ENCODE measurements around the gene KLF6. TPM values are rescaled to one million over a fixed set of nuclear protein-coding genes. Genes with fewer than 3 reads are reported as not detected.
A peak's percentile ranks its signal among the peaks of the same experiment; 100 is the strongest.

The KLF6 gene
- total RNA-seq, 3 donors from 2014 or later (not counting 1 experiment from before 2014, with no cell fraction given), result 1,044 to 1,768 (median 1,056) TPM

GRCh38 chr10:3760083-3760482 is 24.9 kb downstream of the KLF6 start:
- peaks cover 33 to 53% of the 10 kb centered on the region in 2 donors for H3K4me1 Mint-ChIP-seq
- intact Hi-C loops (cut with micrococcal nuclease), result no loop called here
- Histone ChIP-seq H3K36me3 (ENCODE audit: control insufficient read depth, insufficient read depth, low read length) (no peaks in the 10 kb centered on the region), H3K4me3 (ENCODE audit: low read length) (no peak overlapping the region), H3K27ac (ENCODE audit: low read length) (no peak overlapping the region), H3K4me1 (ENCODE audit: control insufficient read depth, insufficient read depth, low read length) (peaks cover 55% of the 10 kb centered on the region), H3K27me3 (ENCODE audit: control insufficient read depth, insufficient read depth, low read length) (no peaks in the 10 kb centered on the region), H3K9me3 (ENCODE audit: control insufficient read depth, insufficient read depth, low read length) (no peaks in the 10 kb centered on the region)
- ATAC-seq, result no peak
- no peak overlapping the region for H3K4me3 Mint-ChIP-seq
- TF ChIP-seq CTCF (IDR thresholded peaks at IDR 0.05), result no peak
- H3K27ac Mint-ChIP-seq, result peak overlapping the region in 1 of 2 donors; percentile 91
- no peak for DNase-seq
- no peaks in the 10 kb centered on the region for H3K9me3 Mint-ChIP-seq
- no peaks in the 10 kb centered on the region for H3K36me3 Mint-ChIP-seq
- 96% methylated on average over 14 of the region's 14 CpGs for WGBS (ENCODE audit: insufficient coverage)
- no peaks in the 10 kb centered on the region for H3K27me3 Mint-ChIP-seq (ENCODE audit: low read depth in 2 of 2)

- TF ChIP-seq CTCF (IDR thresholded peaks at IDR 0.05), result no peak
- peaks cover 48% of the 10 kb centered on the region for H3K4me1 ChIP-seq (ENCODE audit: control insufficient read depth, insufficient read depth, low read length)
- Mint-ChIP-seq H3K4me1 (peaks cover 26 to 46% of the 10 kb centered on the region in 2 donors), H3K36me3 (no peaks in the 10 kb centered on the region), H3K27ac (peak overlapping the region; percentile 91 to 95), H3K9me3 (no peaks in the 10 kb centered on the region), H3K4me3 (no peak overlapping the region), H3K27me3 (ENCODE audit: low read depth in 2 of 2) (no peaks in the 10 kb centered on the region)
- no peak overlapping the region for H3K4me3 ChIP-seq (ENCODE audit: low read length)
- H3K27ac ChIP-seq (ENCODE audit: low read length), result no peak overlapping the region
- intact Hi-C loops (cut with micrococcal nuclease), result loop anchor here (2.0 to 5.0 kb wide), 2 partner anchors 17 to 532 kb away; no protein-coding TSS in a partner anchor
- DNase-seq, result no peak
- H3K9me3 ChIP-seq (ENCODE audit: control insufficient read depth, insufficient read depth, low read length), result no peaks in the 10 kb centered on the region
- 90% methylated on average over 2 of the region's 2 CpGs for WGBS (ENCODE audit: insufficient coverage)
- no peaks in the 10 kb centered on the region for H3K36me3 ChIP-seq (ENCODE audit: control insufficient read depth, insufficient read depth, low read length)
- H3K27me3 ChIP-seq (ENCODE audit: control insufficient read depth, insufficient read depth, low read length), result no peaks in the 10 kb centered on the region
- no peak for ATAC-seq
Measured at GRCh38 chr10:3759397-3759796, 25.6 kb downstream of the KLF6 start.

GRCh38 chr10:3758491-3758970 is 26.5 kb downstream of the KLF6 start:
- DNase-seq (no peak), ATAC-seq (no peak)
- intact Hi-C loops (cut with micrococcal nuclease), result loop anchor here (1.0 to 5.0 kb wide), 4 partner anchors 18 to 531 kb away; no protein-coding TSS in a partner anchor
- Mint-ChIP-seq H3K4me1 (peaks cover 26 to 39% of the 10 kb centered on the region in 2 donors), H3K36me3 (no peaks in the 10 kb centered on the region), H3K27me3 (ENCODE audit: low read depth in 2 of 2) (no peaks in the 10 kb centered on the region), H3K4me3 (no peak overlapping the region), H3K9me3 (no peaks in the 10 kb centered on the region), H3K27ac (peak overlapping the region; percentile 91 to 95)
- Histone ChIP-seq H3K4me3 (ENCODE audit: low read length) (no peak overlapping the region), H3K36me3 (ENCODE audit: control insufficient read depth, insufficient read depth, low read length) (no peaks in the 10 kb centered on the region), H3K27ac (ENCODE audit: low read length) (peak overlapping the region; percentile 87), H3K4me1 (ENCODE audit: control insufficient read depth, insufficient read depth, low read length) (peaks cover 44% of the 10 kb centered on the region), H3K9me3 (ENCODE audit: control insufficient read depth, insufficient read depth, low read length) (no peaks in the 10 kb centered on the region), H3K27me3 (ENCODE audit: control insufficient read depth, insufficient read depth, low read length) (no peaks in the 10 kb centered on the region)
- WGBS (ENCODE audit: insufficient coverage), result 90% methylated on average over 5 of the region's 6 CpGs
- TF ChIP-seq CTCF (IDR thresholded peaks at IDR 0.05), result no peak

Data from natural killer cell (primary cell).